ENCODE measurements around the gene RMC1.

DNA sequence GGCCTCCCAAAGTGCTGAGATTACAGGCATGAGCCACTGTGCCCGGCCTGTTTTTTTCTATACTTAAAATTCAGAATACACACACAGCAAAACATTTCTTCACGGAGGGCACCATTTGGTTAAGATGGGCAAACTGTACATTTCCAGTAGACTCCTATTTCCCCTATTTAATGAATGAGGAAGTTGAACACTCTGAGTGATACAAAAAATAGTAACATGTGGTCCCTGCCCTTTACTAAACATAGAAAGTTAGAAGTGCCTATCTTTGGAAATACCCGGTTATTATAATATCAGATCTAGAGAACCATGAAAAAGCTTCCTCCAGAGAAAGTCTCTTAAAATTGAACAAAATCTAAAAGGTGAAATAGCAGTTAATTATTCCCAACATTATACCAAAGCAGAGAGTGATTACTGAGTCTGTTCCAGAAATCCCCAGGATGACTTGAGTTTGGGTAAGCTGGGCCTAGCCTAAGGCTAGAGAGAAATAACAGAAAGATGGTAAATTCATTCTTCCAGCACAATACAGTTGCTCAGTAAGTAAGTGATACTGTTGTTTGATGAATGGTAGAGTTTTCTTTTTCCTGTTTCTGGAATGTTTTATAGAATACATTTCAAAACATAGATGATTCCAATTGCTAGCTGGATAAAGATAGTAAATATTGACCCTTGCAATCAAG is 23.3 kb upstream of the RMC1 start:
- no peak for TF ChIP-seq CTCF (IDR thresholded peaks at IDR 0.05)
- TF ChIP-seq POLR2A (IDR thresholded peaks at IDR 0.05): no peak
- TF ChIP-seq POLR2AphosphoS5 (IDR thresholded peaks at IDR 0.05): no peak
- TF ChIP-seq EP300 (IDR thresholded peaks at IDR 0.05; ENCODE audit: low read depth): no peak

All from transverse colon (tissue), 4 donors.